D721Med (cell line): ENCODE results near the gene ZCCHC14.

Source experiments
- DNase-seq: peaks from one replicate; pipeline ENCODE4 v3.0.0; 2011; ENCODE audit warnings: low spot score; ENCODE audit not compliant: insufficient read length
- FAIRE-seq: peaks from 2 replicates; lab custom pipeline; 2011; peaks lifted over from hg19 to GRCh38; lab: Jason Lieb, UNC
- TF ChIP-seq, protein P1 (sequence below): IDR thresholded peaks from 2 replicates; pipeline ENCODE4 v1.5.1; 2012; ENCODE audit warnings: mild to moderate bottlenecking, control low read depth; ENCODE audit not compliant: insufficient read depth; ENCODE audit errors: missing control alignments

Gene ZCCHC14

DNA sequence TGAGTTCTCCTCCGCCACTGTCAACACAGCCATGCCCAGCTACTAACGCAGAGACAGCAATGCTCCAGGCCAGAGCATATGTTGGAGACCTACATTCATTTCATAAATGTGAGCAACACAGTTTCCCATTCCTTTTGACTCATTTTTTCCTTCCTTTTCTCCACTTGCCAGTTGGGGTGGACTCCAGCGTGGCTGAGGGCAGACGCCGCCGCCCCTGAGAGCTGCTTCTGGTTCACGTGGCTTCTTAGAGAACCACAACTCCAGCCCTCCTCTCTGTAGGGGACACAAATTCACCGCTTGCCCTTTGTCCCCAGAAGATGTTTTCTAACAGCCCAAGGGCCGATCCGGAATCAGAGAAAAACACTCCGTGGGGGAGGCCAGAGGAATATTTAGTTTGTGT is 45.8 kb upstream of the ZCCHC14 start:
- no peak for FAIRE-seq
- no peak for DNase-seq

DNA sequence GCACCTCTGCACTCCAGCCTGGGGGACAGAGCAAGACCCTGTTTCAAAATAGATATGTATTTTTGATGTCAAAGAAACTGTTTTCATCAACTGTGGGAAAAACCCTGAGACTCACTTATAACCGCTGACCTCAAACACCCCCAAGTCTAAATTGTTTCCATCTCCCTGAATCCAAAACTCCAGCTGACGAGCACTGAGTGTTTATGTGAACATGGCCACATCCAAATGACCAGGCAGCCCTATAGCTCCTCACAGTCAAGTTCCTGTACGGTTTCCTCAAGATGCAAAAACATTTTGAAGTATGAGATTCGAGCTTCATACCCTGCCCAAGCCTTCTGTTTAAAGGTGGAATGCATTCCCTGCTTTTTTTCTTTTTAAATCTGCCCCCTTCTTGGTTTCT is 45.3 kb upstream of the ZCCHC14 start:
- no peak for FAIRE-seq
- TF ChIP-seq, protein P1, sequence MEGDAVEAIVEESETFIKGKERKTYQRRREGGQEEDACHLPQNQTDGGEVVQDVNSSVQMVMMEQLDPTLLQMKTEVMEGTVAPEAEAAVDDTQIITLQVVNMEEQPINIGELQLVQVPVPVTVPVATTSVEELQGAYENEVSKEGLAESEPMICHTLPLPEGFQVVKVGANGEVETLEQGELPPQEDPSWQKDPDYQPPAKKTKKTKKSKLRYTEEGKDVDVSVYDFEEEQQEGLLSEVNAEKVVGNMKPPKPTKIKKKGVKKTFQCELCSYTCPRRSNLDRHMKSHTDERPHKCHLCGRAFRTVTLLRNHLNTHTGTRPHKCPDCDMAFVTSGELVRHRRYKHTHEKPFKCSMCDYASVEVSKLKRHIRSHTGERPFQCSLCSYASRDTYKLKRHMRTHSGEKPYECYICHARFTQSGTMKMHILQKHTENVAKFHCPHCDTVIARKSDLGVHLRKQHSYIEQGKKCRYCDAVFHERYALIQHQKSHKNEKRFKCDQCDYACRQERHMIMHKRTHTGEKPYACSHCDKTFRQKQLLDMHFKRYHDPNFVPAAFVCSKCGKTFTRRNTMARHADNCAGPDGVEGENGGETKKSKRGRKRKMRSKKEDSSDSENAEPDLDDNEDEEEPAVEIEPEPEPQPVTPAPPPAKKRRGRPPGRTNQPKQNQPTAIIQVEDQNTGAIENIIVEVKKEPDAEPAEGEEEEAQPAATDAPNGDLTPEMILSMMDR, result no peak

More for the DNA sequence above, 45.8 kb upstream of the ZCCHC14 start:
- TF ChIP-seq, protein P1, result no peak

DNA sequence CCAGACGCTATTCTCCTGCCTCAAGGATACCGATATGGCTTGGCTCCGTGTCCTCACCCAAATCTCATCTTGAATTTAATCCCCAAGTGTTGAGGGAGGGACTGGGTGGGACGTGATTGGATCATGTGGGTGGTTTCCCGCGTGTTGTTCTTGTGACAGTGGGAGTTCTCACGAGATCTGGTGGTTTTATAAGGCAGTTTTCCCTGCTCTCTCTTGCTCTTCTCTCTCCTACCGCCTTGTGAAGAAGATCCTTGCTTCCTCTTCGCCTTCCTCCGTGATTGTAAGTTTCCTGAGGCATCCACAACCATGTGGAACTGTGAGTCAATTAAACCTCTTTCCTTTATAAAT is 43.9 kb upstream of the ZCCHC14 start:
- DNase-seq (no peak), FAIRE-seq (no peak)
- TF ChIP-seq, protein P1, result no peak

More for the DNA sequence above, 45.3 kb upstream of the ZCCHC14 start:
- DNase-seq, result no peak

DNA sequence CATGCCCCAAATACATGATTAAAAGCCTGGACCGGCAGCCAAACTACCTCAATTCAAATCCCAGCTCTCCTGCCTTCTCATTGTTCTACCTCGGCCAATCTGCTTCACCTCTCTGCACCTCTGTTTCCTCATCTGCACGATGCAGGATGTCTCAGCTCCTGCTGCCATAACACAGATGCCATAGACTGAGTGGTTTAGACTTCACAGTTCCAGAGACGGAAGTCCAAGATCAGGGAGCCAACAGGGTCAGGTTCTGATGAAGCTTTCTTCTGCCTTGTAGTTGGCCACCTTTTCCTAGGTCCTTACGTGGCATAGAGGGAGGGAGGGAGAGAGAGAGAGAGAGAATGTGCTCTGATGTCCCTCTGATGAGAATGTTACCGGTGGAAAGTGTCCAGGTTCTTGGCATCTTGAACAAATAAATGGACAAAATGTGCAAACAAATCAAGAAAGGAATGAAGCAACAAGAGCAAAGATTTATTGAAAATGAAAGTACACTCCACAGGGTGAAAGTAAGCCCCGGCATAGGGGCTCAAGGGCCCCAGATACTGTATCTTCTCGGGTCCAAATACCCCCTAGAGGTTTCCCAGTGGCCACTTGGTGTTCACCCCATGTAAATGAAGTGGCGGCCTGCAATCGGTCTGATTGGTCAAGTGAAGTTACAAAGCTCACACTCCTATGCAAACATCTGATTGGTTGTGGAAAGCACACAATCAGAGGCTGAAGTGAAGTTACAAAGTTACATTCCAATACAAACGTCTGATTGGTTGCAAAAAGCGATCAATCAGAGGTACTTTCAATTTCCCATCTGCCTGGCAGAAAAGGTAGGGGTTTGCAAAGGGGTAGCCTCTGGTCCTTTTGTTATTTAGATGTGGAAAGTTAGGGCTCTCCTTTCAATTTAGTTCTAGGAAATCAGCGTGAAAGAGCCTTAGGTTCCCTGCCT is 43.3 kb upstream of the ZCCHC14 start:
- FAIRE-seq (no peak), DNase-seq (no peak)
- TF ChIP-seq, protein P1, result no peak

DNA sequence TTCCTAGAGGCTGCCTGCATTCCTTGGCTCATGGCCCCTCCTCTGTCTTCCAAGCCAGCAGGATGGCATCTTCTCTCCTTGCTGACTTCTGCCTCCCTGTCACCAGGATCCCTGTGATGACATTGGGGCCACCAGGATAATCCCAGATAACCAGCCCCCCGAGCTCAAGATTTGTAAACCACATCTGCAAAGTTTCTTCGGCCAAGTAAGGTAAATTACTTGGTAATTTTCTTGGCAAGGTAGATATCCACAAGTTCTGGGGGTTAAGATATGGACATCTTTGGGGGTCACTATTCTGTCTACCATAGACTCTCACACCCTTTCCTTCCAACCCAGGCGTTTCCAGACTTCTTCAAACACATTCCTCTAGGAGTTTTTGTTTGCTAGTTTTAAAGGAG is 42.6 kb upstream of the ZCCHC14 start:
- TF ChIP-seq, protein P1, result no peak
- DNase-seq (no peak), FAIRE-seq (no peak)

DNA sequence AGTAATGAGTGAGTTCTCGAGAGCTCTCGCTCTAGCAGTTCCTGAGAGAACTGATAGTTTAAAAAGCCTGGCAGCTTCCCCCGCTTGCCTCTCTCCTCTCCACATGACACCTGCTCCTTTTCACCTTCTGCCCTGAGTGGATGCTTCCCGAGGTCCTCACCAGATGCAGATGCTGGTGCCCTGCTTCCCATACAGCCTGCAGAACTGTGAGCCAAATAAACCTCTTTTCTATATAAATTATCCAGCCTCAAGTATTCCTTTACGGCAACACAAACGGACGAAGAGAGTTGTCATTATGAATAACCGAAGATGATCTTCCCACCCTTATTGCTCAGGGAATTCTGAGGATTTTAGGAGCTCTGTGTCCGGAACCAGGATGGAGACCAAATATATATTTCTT is 41.9 kb upstream of the ZCCHC14 start:
- TF ChIP-seq, protein P1, result no peak
- FAIRE-seq (no peak), DNase-seq (no peak)

DNA sequence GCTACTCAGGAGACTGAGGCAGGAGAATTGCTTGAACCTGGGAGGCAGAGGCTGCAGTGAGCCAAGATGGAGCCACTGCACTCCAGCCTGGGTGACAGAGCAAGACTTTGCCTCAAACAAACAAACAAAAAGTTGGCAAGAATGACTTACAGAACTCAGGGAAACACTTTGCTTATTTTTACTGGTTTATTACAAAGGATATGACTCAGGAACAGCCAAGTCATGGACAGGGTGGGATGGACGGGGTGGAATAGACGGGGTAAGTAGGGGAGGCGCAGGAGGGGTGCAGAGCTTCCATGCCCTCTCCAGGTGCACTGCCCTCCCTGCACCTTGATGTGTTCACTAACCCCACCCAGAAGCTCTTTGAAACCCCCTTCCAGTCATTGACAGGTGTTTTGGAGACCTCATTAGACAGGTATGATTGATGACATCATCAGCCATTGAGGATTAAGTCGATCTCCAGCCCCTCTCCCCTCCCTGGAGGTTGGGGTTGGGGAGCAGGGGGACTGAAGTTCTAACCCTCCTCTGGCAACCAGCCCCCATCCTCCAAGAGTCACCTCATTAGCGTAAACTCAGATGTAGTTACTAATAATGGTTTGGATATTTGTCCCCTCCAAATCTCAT is 41.3 kb upstream of the ZCCHC14 start:
- TF ChIP-seq, protein P1, result no peak
- FAIRE-seq (no peak), DNase-seq (no peak)
